ENCODE data around the gene BATF2. TPM values are rescaled to one million over a fixed set of nuclear protein-coding genes. Genes with fewer than 3 reads are reported as not detected.

BATF2 gene
- total and polyA plus RNA-seq, 9 of the 15 experiments (the other 6 are each of a cell fraction or from before 2014, with no cell fraction given), result 1.7 to 8.9 (median 6.4) TPM

- TF ChIP-seq ZNF512 (tag; IDR thresholded peaks at IDR 0.05) (no peak), PPARD (CRISPR knock-in tag; IDR thresholded peaks at IDR 0.05) (no peak), RUNX1 (IDR thresholded peaks at IDR 0.05; ENCODE audit: low read depth) (no peak), COPS2 (conservative IDR thresholded peaks at IDR 0.05) (no peak), MAX (CRISPR knock-in tag; IDR thresholded peaks at IDR 0.05) (peak; percentile 67; the same call in 1 of the 2 replicates), ZNF324 (CRISPR knock-in tag; IDR thresholded peaks at IDR 0.05) (no peak), PML (IDR thresholded peaks at IDR 0.05; ENCODE audit: low read length) (no peak), DMBX1 (CRISPR knock-in tag; IDR thresholded peaks at IDR 0.05; ENCODE audit: borderline replicate concordance) (no peak), HNRNPL (IDR thresholded peaks at IDR 0.05; ENCODE audit: low read depth, low read length) (no peak), TAF9B (IDR thresholded peaks at IDR 0.05; ENCODE audit: partially characterized antibody) (peak; percentile 85), REST (IDR thresholded peaks at IDR 0.05; ENCODE audit: borderline replicate concordance) (peak; percentile 78), REST (CRISPR knock-in tag; IDR thresholded peaks at IDR 0.05; ENCODE audit: low read depth) (no peak), ZNF780A (CRISPR knock-in tag; IDR thresholded peaks at IDR 0.05) (no peak), ZBTB17 (CRISPR knock-in tag; IDR thresholded peaks at IDR 0.05) (no peak; the same call in 1 of the 2 replicates), KLF6 (CRISPR knock-in tag; IDR thresholded peaks at IDR 0.05; ENCODE audit: borderline replicate concordance) (no peak), MECOM (CRISPR knock-in tag; IDR thresholded peaks at IDR 0.05) (no peak), RAD51 (IDR thresholded peaks at IDR 0.05; ENCODE audit: borderline replicate concordance, low read depth) (peak; percentile 78), ETV5 (CRISPR knock-in tag; IDR thresholded peaks at IDR 0.05; ENCODE audit: low read depth) (0 out of 2 replicates have a peak, but pooled peaks have one; percentile 34), CBX1 (IDR thresholded peaks at IDR 0.05; ENCODE audit: low read depth) (no peak), ZNF507 (tag; conservative IDR thresholded peaks at IDR 0.05) (no peak), HDAC1 (IDR thresholded peaks at IDR 0.05) (peak in 1 of 2 experiments; percentile 91; a peak in 2 of 4 replicates)
Measured at GRCh38 chr11:64996710-64997380, at the start of gene BATF2 (continued).
